C1 segment of cervical spinal cord (tissue), 14 donors: ENCODE data around the gene RPL27A.

ENCODE experiments used
- DNase-seq, 14 donors: peaks; one replicate each; lab custom pipeline; 2025; lab: John Stamatoyannopoulos, UW

The RPL27A gene

GRCh38 chr11:8720868-8721608 is 38.4 kb downstream of the RPL27A start:
- DNase-seq = no peak

DNA sequence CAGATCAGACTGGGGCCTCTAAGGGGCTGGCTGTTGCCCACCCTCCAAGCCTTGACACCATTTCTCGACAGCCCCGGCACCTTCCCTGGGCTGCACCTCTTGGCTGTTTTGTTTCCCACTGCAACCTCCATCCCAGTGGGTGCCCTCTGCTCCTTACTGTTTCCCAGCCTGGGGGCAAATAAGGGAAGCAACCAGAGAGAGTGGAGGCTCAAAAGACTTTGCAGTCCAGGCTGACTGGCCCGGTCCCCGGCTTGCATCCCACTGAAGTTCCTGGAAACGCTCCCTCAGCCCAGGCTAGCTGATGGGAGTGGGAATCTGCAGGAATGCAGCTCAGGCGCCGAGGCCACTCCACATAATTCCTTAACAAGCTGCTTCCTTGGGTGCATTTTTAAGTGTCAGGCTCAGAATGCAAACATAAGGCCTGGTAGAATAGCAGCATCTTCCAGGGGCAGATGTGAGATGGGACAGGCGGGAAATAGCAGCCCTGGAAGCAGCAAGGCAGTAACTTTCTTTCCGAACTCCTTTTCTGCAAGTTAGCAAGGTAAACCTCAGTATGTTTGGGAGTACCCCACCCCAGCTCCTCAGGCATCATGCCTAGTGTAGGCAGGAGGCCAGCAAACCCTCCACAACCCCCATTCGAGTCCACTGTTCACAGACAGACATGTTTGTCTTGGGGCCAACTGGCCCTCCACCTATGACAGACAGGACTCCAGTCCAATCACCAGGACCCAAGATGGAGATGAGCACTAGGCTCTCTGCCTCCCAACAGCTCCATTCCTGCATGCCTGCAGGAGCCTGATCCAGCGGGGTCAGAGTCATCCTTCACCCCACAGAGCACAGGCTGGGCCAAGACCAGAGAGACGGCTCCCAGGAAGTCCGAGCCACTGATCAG is 39.3 kb downstream of the RPL27A start:
- no peak for DNase-seq

- no peak for DNase-seq
Measured at GRCh38 chr11:8722809-8723208, 40.2 kb downstream of the RPL27A start.

DNA sequence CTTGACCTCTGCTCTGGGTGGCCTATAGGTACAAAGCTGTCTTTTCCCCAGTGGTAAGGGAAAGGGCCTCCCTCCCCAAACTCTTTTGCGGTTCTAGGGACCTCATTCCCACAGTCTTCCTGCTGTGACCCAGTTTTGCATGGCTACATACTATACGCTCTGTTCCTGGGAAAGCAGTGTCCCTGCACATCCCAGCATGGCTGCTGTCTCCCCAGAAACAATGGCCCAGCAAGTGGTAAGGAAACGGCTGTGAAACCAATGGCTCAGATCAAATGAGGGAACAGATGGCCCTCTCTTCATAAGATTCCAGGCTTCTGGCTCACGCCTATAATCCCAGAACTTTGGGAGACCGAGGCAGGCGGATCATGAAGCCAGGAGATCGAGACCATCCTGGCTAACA is 41.1 kb downstream of the RPL27A start:
- DNase-seq = peak in 1 of 14 donors; percentile 58

DNA sequence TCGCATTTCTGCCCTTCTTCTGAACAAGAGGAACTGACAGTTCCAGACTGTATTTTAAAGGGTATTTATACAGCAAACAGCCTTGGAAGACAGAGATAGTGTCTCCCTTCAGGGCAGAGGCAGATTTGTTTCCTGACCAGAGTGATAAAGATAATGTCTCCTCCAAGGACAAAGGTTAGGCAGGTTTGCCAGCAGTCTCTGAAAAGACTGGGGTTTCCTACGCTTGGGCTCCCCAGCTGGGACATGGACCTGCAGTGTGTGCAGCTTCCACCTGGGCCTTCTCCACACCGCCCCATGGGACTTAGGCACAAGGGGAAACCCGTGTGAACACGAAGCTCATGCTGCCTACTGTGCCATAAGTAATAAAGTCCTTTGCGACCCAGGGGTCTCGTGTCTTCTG is 42.1 kb downstream of the RPL27A start:
- DNase-seq = no peak

GRCh38 chr11:8726395-8726794 is 43.8 kb downstream of the RPL27A start:
- DNase-seq = no peak

GRCh38 chr11:8728563-8728962 is 46.0 kb downstream of the RPL27A start:
- DNase-seq = no peak

DNA sequence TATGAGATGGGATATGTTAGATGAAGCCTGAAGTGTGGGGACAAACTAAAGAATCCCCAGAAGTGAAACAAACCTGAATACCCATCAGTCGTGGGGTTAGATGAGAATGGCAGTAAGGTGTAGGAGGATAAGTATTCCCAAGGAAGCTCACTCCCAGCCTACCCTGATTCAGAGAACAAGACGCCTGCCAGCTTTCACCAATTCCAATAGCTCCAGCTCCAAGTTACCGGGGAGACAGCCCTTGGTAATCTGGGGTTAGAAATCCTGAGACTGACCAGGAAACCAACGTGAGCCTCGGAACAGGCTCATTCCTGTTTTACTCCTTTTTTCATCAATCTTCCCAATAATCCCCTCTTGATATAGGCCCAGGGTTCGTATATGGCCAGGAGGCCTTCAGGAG is 46.5 kb downstream of the RPL27A start:
- DNase-seq = peak in 1 of 14 donors; percentile 14

DNA sequence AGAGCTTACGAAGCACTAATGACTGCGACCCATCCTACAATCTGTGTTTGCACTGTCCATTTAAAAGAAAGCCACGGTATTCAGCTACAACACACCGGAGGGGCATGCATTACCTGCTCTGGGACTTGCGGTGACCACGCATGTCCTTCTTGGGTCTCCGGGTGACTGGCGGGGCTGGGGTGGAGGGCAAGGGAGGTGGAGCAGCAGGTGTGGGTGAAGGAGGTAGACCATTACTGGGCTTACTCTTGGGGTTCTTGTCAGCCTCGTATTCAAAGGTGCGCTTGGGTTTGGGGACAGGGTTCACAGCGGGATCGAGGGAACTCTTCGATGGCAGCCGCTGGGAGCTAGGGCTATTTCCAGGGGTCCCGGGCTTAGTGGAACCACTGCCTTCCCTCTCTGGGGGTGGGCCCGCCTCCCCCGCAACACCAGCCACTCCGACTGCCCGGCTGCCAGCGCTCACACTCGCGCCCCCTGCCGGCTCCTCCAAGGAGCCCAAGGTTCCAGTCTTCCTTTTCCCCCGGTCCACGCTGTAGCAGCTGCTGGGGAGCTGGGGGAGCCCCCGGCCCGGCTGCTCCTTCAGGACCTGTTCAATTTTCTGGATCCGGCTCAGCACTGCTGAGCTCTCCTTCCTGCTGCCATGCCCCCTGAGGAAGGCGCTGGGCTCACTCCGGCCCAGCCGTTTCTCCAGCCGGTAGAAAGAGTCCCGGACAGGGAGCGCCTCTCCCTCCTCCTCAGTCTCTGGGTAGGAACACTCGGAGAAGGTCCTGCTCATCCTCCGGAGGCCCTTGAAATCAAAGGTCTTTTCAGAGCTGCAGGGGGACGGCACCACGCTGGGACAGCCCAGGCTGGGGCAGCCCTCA is 47.5 kb downstream of the RPL27A start:
- no peak for DNase-seq

DNA sequence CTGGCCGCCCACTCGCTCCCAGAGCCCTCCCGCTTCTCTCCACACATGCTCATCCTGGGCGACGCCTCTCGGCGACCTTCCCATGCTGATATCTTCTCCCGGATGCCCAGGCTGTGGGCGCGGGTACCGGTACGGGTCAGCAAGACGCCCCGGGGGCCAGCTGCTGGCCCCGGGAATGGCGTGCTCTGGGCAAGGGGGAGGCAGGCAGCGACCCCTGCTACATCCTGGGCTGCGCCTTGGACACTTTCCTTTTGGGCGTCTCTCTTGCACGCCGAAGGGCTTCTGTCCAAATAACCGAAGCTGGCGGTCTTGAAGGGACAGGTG is 48.1 kb downstream of the RPL27A start:
- DNase-seq = no peak

DNA sequence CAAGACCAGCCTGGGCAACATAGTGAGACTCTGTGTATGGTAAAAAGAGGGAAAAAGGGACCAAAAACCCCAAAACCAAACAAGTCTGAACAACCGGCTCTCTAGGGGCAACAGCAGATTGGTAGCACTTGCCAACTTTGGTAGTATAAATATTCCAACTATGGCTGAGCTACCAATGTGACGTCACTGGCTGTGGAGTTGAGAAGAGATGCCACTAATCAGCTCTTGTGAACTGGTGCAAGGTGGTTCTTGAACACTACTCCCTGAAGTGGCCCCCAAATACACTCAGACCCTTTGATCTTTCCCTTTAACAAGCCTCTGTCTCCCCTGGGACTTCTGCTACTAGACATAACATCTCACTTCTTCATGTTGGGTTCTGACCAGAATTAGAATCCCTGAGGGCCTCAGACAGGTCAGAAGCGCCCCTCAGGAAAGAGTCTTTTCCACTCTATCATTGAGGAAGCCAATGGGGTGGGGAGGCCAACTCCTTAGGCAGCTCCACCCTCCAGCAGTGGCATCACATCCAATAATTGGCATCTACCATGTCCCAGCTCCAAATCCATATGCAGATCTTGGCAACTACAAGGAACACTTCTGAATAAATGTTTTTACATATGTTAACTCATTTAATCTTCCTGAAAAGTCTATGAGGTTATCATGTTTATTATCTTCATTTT is 49.2 kb downstream of the RPL27A start:
- DNase-seq = no peak

GRCh38 chr11:8732324-8732670 is 49.7 kb downstream of the RPL27A start:
- DNase-seq = no peak

- DNase-seq = peak in 9 of 14 donors; percentile 8 to 85 (median 33)
Measured at GRCh38 chr11:8732748-8733241, 50.2 kb downstream of the RPL27A start.

DNA sequence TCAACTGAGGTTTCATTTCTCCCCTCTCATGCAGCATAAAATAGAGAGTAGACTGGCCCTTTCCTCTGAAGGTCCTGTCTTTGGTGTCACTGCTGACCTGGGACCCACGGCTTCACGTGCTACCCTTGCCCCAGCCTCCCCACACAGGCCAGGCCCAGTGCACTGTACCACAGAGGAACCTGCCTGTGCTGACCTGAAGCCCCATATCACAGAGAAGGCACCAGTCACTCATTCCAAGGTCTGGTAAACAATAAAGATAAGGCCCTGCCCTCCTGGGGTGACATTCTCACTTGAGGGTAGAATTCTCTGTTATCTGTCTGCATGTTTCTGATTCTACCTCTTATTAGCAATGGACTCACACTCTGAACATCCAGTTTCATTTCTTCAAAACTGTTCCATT is 51.3 kb downstream of the RPL27A start:
- no peak for DNase-seq

DNA sequence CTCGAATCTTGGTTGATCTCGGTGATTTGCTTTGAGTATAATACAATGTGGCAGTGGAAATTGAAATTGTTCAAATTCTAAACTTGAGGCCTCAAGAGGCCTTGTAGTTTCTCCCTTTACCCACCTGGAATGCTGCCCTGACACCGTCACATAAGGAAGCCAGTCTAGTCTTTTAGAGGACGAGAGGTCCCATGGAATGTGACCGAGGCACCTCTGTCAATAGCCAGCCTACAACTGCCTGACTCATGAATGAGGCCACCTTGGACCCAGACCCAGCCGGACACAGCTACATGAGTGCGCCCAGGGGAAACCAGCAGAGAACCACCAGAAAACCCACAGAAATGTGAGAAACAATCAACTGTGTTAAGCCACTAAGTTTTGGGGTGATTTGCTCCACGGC is 52.5 kb downstream of the RPL27A start:
- no peak for DNase-seq

DNA sequence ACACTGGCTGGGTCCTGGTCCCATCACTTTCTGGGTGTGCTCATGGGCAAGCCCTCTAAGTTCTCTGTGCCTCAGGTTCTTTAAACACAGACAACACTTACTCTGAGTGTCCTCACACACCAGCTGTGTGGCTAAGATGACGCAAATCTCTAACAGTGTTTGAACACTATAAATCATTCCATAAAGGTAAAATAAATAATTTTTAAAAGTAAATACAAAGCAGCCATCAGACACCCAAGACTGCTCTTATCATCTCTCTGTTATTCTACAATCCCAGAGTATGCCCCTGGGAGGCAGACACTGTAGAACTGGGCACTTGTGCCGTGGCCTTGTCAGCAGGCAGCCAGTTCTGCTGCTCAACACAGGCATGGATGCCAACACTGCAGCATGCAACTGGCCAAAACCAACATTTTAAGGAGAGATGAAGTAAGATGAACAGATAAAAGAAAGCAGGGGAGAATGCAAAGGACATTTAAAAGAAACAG is 56.8 kb downstream of the RPL27A start:
- no peak for DNase-seq
